Retinal pigment epithelial cell (primary cell): Measurements from ENCODE around the gene GRIA1.

ENCODE experiments used
- DNase-seq: peaks from one replicate; pipeline ENCODE4 v3.0.0-alpha.2; 2010; ENCODE audit warnings: low read depth
- H3K4me3 ChIP-seq: 2 replicates; pipeline ENCODE4 v1.5.1; 2011; ENCODE audit warnings: mild to moderate bottlenecking, low read length, control low read depth, moderate library complexity
- TF ChIP-seq, protein P1 (sequence below): conservative IDR thresholded peaks from 2 replicates; pipeline ENCODE4 v1.5.1; 2011; ENCODE audit warnings: low read depth, low read length, control low read depth, inconsistent platforms

GRIA1 gene

DNA sequence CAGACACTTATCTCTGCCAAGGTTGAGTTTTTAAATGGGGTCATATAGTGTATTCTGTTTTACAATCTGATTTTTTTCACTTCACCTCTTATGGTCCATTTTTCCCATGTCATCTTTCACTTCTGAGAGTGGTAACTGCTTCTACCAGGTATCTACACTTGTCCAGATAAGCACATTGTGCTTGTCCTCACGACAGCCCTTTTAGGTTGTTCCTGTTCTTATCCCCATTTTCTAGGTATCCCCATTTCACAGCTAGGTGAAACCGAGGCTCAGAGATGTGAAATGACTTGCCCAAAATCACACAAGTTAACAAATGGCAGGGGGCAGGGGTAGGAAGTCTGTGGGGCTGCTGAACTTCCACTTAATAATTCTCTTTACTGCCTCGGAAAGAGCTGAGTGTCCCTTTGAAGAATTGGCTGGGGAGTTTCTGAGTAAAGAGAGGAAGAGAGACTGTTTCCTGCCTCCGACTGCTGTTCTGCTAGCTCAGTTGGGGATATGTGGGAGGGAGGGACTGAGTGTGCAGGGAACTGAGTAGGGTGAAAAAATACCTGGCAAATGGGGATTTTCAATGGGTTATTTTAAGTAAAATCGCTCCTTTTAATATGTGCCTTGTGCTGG, 255.4 kb downstream of the GRIA1 start:
- no peak for DNase-seq
- TF ChIP-seq, protein P1, sequence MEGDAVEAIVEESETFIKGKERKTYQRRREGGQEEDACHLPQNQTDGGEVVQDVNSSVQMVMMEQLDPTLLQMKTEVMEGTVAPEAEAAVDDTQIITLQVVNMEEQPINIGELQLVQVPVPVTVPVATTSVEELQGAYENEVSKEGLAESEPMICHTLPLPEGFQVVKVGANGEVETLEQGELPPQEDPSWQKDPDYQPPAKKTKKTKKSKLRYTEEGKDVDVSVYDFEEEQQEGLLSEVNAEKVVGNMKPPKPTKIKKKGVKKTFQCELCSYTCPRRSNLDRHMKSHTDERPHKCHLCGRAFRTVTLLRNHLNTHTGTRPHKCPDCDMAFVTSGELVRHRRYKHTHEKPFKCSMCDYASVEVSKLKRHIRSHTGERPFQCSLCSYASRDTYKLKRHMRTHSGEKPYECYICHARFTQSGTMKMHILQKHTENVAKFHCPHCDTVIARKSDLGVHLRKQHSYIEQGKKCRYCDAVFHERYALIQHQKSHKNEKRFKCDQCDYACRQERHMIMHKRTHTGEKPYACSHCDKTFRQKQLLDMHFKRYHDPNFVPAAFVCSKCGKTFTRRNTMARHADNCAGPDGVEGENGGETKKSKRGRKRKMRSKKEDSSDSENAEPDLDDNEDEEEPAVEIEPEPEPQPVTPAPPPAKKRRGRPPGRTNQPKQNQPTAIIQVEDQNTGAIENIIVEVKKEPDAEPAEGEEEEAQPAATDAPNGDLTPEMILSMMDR = no peak

DNA sequence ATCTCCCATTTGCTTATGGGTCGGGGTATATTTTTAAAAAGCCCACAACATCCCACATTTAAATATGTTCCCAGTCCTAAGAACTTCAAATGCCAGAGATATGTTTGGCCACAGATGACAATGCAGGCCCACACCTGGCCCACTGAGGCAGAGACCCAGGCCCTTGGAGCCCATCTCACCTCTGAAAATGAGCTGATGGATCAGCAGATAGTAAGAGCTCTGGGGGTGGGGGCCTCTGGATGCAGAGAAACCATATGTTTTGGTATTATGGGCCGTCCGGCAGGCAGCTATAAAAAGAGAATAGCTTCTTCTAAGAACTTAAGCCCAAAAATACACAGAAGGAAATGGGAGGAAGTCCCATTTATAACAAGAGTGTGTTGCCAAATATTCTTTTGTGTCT, 256.0 kb downstream of the GRIA1 start:
- no peak overlapping the region for H3K4me3 ChIP-seq
- TF ChIP-seq, protein P1 = no peak
- DNase-seq = no peak

More for the DNA sequence above, 255.4 kb downstream of the GRIA1 start:
- H3K4me3 ChIP-seq = no peak overlapping the region

DNA sequence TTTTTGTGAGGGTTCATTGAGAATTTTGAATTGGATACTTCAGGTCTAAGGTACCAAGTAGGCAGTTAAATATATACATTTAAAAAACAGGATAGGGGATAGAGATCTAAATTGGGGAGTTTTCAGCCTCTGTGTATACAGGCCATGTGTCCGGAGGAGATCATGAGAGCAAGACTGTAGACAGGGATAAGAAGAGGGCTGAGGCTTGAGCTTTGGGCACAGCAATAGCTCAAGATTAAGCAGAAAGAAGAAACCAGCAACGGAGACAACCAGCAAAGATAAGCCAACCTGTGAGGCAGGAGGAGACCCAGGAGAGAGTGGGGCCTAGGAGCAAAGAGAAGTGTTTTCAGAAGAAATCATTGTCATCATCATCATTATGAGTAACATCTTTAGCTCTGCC, 258.4 kb downstream of the GRIA1 start:
- DNase-seq = no peak
- TF ChIP-seq, protein P1 = no peak
- no peak overlapping the region for H3K4me3 ChIP-seq

DNA sequence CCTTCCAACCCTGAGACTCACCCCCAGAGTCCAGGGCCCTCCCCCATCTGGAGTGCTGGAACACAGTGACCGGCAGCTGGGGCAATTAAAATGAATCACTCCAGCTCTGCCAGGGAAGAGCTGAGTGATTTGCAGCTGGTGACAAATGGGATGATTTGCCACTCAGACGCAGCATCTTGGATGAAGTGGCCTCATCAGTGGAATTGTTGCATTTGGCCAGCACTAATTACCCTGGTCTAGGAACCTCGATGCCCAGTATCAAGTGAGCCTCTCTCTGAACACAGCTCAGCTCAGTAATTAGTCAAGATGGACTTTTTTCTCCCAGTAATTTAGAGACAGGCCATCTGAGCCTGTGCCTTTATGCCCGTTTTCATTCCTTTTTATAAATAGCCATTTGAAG, 259.5 kb downstream of the GRIA1 start:
- no peak overlapping the region for H3K4me3 ChIP-seq
- TF ChIP-seq, protein P1 = no peak
- no peak for DNase-seq

DNA sequence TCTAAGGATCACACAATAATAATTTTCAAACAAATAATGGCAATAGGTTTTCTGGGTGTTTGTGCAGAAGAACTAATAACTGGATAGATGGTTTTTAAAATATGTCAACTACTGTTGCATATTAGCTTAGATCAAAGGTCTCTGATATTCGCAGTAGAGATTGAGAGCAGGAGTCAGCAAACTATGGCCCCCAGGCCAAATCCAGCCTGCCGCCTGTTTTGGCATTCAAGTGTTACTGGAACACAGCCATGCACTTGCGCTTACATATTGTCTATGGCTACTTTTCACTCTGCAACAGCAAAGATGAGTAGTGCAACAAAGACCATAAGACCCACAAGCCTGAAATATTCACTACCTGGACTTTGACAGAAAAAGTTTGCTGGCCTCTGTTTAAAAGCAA, 260.8 kb downstream of the GRIA1 start:
- TF ChIP-seq, protein P1 = no peak
- no peak for DNase-seq
- no peak overlapping the region for H3K4me3 ChIP-seq

DNA sequence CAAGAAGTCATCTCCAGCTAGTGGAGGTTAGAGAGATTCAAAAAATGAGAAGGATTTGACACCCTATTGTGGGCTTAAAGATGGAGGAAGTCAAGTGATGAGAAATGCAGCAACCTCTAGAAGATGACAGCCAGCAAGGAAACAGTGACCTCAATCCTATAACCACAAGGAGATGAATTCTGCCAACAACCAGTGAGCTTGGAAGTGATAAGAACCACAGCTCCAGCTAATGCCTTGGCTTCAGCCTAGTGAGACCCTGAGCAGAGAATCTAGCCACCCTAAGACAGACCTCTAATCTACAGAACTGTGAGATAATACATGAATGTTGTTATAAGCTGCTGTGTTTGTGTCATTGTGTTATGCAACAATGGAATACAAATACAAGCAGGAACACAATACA, 262.4 kb downstream of the GRIA1 start:
- no peak for DNase-seq
- TF ChIP-seq, protein P1 = no peak
- H3K4me3 ChIP-seq = no peak overlapping the region

DNA sequence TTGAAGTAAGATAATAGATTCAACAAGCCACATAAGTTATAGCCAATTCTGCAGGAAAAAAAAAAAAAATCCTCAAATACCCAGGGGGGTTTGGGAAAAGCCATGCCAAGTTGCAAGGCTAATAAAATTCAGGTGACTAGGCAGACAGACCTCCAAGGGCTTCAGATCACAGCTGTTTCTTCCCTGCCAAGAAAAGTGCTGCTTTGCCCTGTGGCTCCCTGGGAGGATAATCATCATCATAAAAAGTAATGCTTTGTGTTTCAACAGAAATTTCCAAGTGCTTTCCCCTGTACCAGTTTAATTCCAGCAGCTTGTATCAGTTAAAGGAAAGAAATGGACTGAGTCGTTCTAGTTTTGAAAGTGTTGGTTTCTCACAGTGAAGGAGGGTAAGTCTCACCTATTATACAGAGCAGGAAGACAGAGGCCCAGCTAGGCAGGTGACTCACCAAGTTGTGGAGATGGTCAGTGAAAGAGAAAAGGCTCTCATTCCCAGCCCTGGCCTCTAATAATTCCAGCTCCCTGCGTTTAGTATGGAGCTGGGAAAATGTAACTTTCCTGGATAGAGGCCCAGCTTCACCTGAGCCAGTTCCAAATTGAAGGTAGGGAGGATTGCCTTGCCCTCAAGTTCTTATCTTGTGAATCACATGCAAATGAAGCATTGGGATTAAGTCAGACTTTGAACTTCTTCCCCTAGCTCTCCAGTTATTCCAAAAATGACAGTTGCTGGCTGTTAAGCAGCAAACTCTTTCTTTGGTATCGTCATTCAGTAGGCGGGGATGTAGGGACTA, 263.4 kb downstream of the GRIA1 start:
- no peak overlapping the region for H3K4me3 ChIP-seq
- TF ChIP-seq, protein P1 = no peak
- no peak for DNase-seq
